Astrocyte of the spinal cord (primary cell): ENCODE results near the gene ARHGDIB.
A peak's percentile ranks its signal among the peaks of the same experiment; 100 is the strongest.

Source experiments
- DNase-seq: peaks from one replicate; pipeline ENCODE4 v3.0.0; 2011; ENCODE audit warnings: low read depth, low spot score
- H3K4me3 ChIP-seq: 2 replicates; pipeline ENCODE4 v1.5.1; 2011; ENCODE audit warnings: low read depth, mild to moderate bottlenecking, low read length, moderate library complexity
- CTCF ChIP-seq: IDR thresholded peaks from 2 replicates; pipeline ENCODE4 v1.5.1; 2012; ENCODE audit warnings: low read depth, mild to moderate bottlenecking, low read length, inconsistent platforms
- in situ Hi-C: cut with HindIII; loops from 2 replicates; pipeline ENCODE4 v1.10.0; 2017; ENCODE audit warnings: low sequenced_read_pairs

Gene ARHGDIB

GRCh38 chr12:14910090-14910915 is 51.1 kb downstream of the ARHGDIB start:
- peak; percentile 65 for DNase-seq
- in situ Hi-C loops: no loop called here
- no peak overlapping the region for H3K4me3 ChIP-seq
- no peak for TF ChIP-seq CTCF

- DNase-seq: peak; percentile 18
- no peak for TF ChIP-seq CTCF
- in situ Hi-C loops: no loop called here
- no peak overlapping the region for H3K4me3 ChIP-seq
These were observed 53.4 kb downstream of the ARHGDIB start for GRCh38 chr12:14907953-14908352.

- in situ Hi-C loops: no loop called here
- TF ChIP-seq CTCF: no peak
- DNase-seq: no peak
- no peak overlapping the region for H3K4me3 ChIP-seq
These were observed 55.3 kb downstream of the ARHGDIB start for GRCh38 chr12:14906114-14906513.

- in situ Hi-C loops: no loop called here
- no peak overlapping the region for H3K4me3 ChIP-seq
- DNase-seq: peak; percentile 8
- TF ChIP-seq CTCF: no peak
These were observed 56.0 kb downstream of the ARHGDIB start for GRCh38 chr12:14905269-14906004.

- no peak for DNase-seq
- no peak overlapping the region for H3K4me3 ChIP-seq
- in situ Hi-C loops: no loop called here
- no peak for TF ChIP-seq CTCF
These were observed 56.5 kb downstream of the ARHGDIB start for GRCh38 chr12:14904854-14905253.

GRCh38 chr12:14903386-14904098 is 57.9 kb downstream of the ARHGDIB start:
- in situ Hi-C loops: no loop called here
- H3K4me3 ChIP-seq: no peak overlapping the region
- DNase-seq: no peak
- TF ChIP-seq CTCF: no peak
